Measurements from ENCODE around the gene PIP5K1A.

DNA sequence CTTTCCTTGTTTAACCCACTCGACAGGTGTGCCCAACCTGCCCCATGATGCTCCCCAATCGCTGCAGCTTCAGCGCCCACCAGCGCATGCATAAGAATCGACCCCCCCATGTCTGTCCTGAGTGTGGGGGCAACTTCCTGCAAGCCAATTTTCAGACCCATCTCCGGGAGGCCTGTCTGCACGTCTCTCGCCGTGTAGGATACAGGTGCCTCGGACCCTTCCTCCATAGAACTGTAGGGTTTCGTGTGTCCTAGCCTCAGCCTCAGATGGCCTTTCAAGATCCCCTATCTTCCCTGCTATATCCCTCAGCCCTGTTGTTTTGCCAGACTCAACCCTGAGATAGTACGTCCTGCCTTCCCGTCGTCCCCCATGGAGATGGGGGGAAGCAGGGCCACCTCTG lies 90.2 kb downstream of the PIP5K1A start:
- TF ChIP-seq, protein P1, sequence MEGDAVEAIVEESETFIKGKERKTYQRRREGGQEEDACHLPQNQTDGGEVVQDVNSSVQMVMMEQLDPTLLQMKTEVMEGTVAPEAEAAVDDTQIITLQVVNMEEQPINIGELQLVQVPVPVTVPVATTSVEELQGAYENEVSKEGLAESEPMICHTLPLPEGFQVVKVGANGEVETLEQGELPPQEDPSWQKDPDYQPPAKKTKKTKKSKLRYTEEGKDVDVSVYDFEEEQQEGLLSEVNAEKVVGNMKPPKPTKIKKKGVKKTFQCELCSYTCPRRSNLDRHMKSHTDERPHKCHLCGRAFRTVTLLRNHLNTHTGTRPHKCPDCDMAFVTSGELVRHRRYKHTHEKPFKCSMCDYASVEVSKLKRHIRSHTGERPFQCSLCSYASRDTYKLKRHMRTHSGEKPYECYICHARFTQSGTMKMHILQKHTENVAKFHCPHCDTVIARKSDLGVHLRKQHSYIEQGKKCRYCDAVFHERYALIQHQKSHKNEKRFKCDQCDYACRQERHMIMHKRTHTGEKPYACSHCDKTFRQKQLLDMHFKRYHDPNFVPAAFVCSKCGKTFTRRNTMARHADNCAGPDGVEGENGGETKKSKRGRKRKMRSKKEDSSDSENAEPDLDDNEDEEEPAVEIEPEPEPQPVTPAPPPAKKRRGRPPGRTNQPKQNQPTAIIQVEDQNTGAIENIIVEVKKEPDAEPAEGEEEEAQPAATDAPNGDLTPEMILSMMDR (IDR thresholded peaks at IDR 0.05): no peak
- TF ChIP-seq POLR2A (IDR thresholded peaks at IDR 0.05): no peak
